Ishikawa (cell line): ENCODE results near the gene SPATA7.

ENCODE experiments used
- CEBPB ChIP-seq: IDR thresholded peaks from 2 replicates; pipeline ENCODE4 v1.6.1; 2012
- CREB1 ChIP-seq: IDR thresholded peaks from 2 replicates; pipeline ENCODE4 v1.6.1; 2012; ENCODE audit warnings: low read depth
- EGR1 ChIP-seq: IDR thresholded peaks from 2 replicates; pipeline ENCODE4 v1.6.1; 2012
- EP300 ChIP-seq: IDR thresholded peaks from 2 replicates; pipeline ENCODE4 v1.6.1; 2012; ENCODE audit warnings: borderline replicate concordance
- FOXM1 ChIP-seq: IDR thresholded peaks from 2 replicates; pipeline ENCODE4 v1.6.1; 2012; ENCODE audit warnings: low read depth, borderline replicate concordance
- NFIC ChIP-seq: IDR thresholded peaks from 2 replicates; pipeline ENCODE4 v1.6.1; 2012
- RAD21 ChIP-seq: IDR thresholded peaks from 2 replicates; pipeline ENCODE4 v1.6.1; 2012; ENCODE audit warnings: low read depth
- TAF1 ChIP-seq: IDR thresholded peaks from 2 replicates; pipeline ENCODE4 v1.6.1; 2012; ENCODE audit warnings: low read depth, mild to moderate bottlenecking
- TCF12 ChIP-seq: IDR thresholded peaks from 2 replicates; pipeline ENCODE4 v1.6.1; 2012; ENCODE audit warnings: low read depth
- TEAD4 ChIP-seq: IDR thresholded peaks from 2 replicates; pipeline ENCODE4 v1.6.1; 2012
- USF1 ChIP-seq: IDR thresholded peaks from 2 replicates; pipeline ENCODE4 v1.6.1; 2012
- YY1 ChIP-seq: IDR thresholded peaks from 2 replicates; pipeline ENCODE4 v1.6.1; 2012; ENCODE audit warnings: low read depth
- ZBTB7A ChIP-seq: IDR thresholded peaks from 2 replicates; pipeline ENCODE4 v1.6.1; 2012; ENCODE audit warnings: low read depth
- TF ChIP-seq, protein P1 (sequence below): IDR thresholded peaks from 2 replicates; pipeline ENCODE4 v1.6.1; 2012
- TF ChIP-seq, protein P2 (sequence below): IDR thresholded peaks from 2 replicates; pipeline ENCODE4 v1.6.1; 2012; ENCODE audit warnings: low read depth, mild to moderate bottlenecking

Gene SPATA7

GRCh38 chr14:88477513-88478250 is 92.2 kb downstream of the SPATA7 start:
- TF ChIP-seq RAD21 (no peak), EP300 (no peak), TCF12 (no peak), TAF1 (no peak), EGR1 (no peak)
- TF ChIP-seq, protein P1, sequence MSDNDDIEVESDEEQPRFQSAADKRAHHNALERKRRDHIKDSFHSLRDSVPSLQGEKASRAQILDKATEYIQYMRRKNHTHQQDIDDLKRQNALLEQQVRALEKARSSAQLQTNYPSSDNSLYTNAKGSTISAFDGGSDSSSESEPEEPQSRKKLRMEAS: no peak

DNA sequence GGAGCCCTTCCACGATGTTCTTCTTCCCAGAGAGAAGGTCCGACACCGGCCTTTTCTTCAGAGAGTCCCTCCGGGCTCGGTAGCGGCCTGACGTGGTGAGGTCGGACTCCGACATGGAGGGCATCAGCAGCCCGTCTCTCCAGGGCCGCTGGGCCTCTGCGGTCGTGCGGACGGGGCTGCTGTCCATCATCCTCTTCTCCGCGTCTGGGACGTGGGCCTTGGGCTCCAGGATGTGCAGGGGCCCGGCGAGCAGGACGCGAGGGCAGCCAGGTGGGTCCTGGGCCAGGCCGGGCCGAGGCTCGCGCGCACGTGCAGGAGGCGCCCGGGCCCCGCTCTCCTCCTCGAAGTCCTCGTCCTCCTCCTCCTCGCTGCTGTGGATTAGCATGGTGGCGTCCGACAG is 93.5 kb downstream of the SPATA7 start:
- TF ChIP-seq NFIC (no peak), FOXM1 (no peak), EP300 (no peak), CREB1 (no peak), EGR1 (no peak), USF1 (no peak), YY1 (no peak), TEAD4 (no peak), TAF1 (no peak), RAD21 (no peak), TCF12 (no peak), ZBTB7A (no peak), CEBPB (no peak)
- TF ChIP-seq, protein P1: no peak
- TF ChIP-seq, protein P2, sequence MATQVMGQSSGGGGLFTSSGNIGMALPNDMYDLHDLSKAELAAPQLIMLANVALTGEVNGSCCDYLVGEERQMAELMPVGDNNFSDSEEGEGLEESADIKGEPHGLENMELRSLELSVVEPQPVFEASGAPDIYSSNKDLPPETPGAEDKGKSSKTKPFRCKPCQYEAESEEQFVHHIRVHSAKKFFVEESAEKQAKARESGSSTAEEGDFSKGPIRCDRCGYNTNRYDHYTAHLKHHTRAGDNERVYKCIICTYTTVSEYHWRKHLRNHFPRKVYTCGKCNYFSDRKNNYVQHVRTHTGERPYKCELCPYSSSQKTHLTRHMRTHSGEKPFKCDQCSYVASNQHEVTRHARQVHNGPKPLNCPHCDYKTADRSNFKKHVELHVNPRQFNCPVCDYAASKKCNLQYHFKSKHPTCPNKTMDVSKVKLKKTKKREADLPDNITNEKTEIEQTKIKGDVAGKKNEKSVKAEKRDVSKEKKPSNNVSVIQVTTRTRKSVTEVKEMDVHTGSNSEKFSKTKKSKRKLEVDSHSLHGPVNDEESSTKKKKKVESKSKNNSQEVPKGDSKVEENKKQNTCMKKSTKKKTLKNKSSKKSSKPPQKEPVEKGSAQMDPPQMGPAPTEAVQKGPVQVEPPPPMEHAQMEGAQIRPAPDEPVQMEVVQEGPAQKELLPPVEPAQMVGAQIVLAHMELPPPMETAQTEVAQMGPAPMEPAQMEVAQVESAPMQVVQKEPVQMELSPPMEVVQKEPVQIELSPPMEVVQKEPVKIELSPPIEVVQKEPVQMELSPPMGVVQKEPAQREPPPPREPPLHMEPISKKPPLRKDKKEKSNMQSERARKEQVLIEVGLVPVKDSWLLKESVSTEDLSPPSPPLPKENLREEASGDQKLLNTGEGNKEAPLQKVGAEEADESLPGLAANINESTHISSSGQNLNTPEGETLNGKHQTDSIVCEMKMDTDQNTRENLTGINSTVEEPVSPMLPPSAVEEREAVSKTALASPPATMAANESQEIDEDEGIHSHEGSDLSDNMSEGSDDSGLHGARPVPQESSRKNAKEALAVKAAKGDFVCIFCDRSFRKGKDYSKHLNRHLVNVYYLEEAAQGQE: no peak

GRCh38 chr14:88479574-88479987 is 94.1 kb downstream of the SPATA7 start:
- TF ChIP-seq EP300 (no peak), TAF1 (no peak)

DNA sequence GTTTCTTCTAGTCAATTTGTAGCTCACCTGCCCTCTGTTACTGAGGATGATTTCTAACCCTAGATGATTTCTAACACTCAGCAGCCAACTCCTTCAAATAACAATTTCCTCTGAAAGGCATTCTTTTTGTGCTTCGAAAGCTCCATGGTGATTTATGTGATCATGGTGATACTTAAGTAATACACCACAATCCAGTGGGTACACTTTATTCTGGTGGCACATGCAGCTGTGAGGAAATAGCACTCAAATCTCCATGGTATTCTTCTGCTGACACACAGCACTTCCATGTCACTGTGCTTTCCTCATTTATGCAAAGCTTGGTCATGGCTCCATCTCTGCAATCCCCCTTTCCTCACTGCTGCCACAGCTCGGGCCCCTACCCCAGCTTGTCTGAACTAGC is 95.6 kb downstream of the SPATA7 start:
- TF ChIP-seq EP300: no peak
- no peak for TF ChIP-seq USF1
- no peak for TF ChIP-seq RAD21
- no peak for TF ChIP-seq FOXM1
- no peak for TF ChIP-seq YY1
- TF ChIP-seq TAF1: no peak
- TF ChIP-seq NFIC: no peak
- no peak for TF ChIP-seq EGR1
- TF ChIP-seq CREB1: no peak
- no peak for TF ChIP-seq CEBPB
- TF ChIP-seq TEAD4: no peak
- TF ChIP-seq, protein P1: no peak
- TF ChIP-seq, protein P2: no peak
- no peak for TF ChIP-seq ZBTB7A
- no peak for TF ChIP-seq TCF12

DNA sequence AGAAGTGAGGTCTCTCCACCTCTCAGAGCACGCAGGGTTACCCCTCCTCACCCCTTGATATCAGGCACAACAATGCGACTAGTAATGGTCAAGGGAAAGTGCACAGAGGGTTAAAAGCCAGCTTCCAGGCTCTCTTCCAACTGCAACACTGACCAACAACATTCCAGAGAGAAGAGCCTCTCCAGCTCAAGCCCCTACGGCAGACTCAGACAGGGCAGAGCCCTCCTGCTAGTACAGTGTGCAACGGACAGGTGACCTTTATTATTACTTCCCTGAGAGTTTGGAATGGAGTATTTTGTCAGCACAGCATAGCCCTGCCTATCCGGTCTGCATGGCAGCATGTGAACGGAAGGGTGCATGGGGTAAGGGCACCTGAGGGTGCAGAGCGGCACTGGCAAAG is 96.3 kb downstream of the SPATA7 start:
- TF ChIP-seq TAF1 (no peak), ZBTB7A (no peak), NFIC (no peak), USF1 (no peak), EP300 (no peak), FOXM1 (no peak)
